ENCODE data around the gene ZDHHC3. TPM values are rescaled to one million over a fixed set of nuclear protein-coding genes. Genes with fewer than 3 reads are reported as not detected.

ZDHHC3 gene
- polyA plus RNA-seq, 1 experiment, result 198 TPM

DNA sequence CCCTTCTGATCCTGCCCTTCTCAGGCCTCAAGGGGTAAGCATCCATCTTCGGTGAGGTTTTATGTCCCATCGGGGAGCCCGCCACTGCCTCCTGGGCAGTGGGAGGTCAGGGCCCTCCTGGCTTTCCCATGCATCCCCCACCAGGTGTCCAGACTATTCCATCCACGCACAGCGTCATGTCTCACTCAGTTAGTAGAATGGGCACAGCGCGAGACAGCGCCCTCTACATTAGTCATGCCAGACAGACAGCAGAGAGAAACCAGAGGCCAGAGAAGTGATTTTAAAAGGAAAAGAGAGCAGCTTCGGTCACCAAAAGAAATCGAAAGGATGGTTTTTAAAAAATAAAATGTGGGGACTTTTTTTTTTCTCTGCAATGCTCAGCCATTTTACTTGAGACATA is 49.8 kb downstream of the ZDHHC3 start:
- ChIA-PET CTCF (interaction anchor here (1.2 kb wide), 1 partner anchor 16 kb away, joined by 3 read pairs; no protein-coding TSS in a partner anchor), POLR2A (no interaction called here)
- Histone ChIP-seq H3K4me3 (ENCODE audit: low read depth, low read length) (no peak overlapping the region), H3K27me3 (ENCODE audit: control insufficient read depth, insufficient read depth, low read length) (no peaks in the 10 kb centered on the region), H3K36me3 (ENCODE audit: control insufficient read depth, insufficient read depth, low read length) (peaks cover 14% of the 10 kb centered on the region)
- DNase-seq (ENCODE audit: low read depth), result no peak
- TF ChIP-seq, protein P1, sequence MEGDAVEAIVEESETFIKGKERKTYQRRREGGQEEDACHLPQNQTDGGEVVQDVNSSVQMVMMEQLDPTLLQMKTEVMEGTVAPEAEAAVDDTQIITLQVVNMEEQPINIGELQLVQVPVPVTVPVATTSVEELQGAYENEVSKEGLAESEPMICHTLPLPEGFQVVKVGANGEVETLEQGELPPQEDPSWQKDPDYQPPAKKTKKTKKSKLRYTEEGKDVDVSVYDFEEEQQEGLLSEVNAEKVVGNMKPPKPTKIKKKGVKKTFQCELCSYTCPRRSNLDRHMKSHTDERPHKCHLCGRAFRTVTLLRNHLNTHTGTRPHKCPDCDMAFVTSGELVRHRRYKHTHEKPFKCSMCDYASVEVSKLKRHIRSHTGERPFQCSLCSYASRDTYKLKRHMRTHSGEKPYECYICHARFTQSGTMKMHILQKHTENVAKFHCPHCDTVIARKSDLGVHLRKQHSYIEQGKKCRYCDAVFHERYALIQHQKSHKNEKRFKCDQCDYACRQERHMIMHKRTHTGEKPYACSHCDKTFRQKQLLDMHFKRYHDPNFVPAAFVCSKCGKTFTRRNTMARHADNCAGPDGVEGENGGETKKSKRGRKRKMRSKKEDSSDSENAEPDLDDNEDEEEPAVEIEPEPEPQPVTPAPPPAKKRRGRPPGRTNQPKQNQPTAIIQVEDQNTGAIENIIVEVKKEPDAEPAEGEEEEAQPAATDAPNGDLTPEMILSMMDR (IDR thresholded peaks at IDR 0.05; ENCODE audit: insufficient read depth, low read depth, low read length), result no peak

DNA sequence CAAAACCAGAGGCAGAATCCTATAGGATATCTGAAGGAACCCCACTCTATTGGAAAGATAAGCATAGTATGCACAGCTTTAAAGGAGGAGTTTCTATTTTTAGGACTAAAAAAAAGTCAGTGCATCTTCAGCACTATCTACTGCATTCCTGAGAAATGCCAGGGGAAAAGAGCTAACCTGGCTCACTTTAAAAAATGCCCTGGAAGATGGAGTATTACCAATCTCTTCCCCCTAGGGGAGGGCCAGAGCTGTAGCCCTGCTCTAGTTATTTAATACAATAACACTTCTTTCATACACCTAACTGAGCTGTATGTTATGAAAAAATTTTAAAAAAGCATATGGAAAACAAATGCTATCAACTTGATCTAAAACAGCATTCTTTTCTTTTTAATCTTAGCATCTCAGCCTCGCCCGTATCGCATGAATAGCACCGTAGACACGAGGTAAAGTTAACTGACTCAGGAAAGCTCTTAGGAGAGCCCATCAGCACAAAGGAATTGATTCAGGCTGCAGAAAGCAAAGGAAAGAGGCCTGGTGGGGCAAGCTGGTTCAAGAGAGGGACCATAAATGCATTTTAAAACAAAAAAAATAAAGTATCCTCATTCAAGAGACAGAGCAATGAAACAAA is 51.4 kb downstream of the ZDHHC3 start:
- Histone ChIP-seq H3K36me3 (ENCODE audit: control insufficient read depth, insufficient read depth, low read length) (peaks cover 9% of the 10 kb centered on the region), H3K27me3 (ENCODE audit: control insufficient read depth, insufficient read depth, low read length) (no peaks in the 10 kb centered on the region), H3K4me3 (ENCODE audit: low read depth, low read length) (no peak overlapping the region)
- ChIA-PET POLR2A (no interaction called here), CTCF (interaction anchor here (1.2 to 2.7 kb wide), 3 partner anchors 10 to 395 kb away, joined by 3 to 27 read pairs (median 3); no protein-coding TSS in a partner anchor)
- no peak for DNase-seq (ENCODE audit: low read depth)
- TF ChIP-seq, protein P1 (IDR thresholded peaks at IDR 0.05; ENCODE audit: insufficient read depth, low read depth, low read length), result no peak

DNA sequence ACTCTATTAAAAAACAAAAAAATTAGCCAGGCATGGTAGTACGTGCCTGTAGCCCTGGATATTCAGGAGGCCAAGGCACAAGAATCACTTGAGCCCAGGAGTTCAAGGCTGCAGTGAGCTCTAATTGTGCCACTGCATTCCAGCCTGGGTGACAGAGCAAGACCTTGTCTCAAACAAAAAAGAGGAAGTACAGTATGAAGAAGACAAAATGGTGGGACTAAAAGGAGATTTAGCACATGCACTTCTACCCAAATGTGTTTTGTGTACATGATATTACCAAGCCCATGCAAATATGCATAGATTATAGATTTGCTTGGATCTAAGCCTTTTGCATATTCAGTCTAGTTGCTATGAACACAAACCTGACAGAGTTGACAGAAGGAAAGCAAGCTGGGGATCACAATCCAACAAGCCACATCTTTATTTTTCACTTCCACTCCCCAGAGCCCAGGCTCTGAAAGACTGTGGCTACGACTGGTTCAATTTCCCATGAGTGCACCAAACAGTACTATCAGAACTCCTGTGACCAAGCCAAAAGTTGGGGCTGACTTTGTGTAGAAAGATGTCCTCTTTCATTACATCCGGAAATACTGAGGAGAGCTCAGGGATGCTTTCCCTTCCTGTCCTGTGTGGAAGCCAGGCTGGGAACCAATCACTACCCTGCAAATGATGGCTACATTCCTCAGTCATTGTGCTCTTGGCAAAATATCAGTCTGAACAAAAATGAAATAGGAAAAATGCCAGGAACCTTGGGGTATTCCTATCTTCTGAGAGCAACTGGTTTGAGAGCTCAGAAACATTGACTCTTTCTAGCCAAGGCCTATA is 52.1 kb downstream of the ZDHHC3 start:
- Histone ChIP-seq H3K4me3 (ENCODE audit: low read depth, low read length) (no peak overlapping the region), H3K36me3 (ENCODE audit: control insufficient read depth, insufficient read depth, low read length) (peaks cover 8% of the 10 kb centered on the region), H3K27me3 (ENCODE audit: control insufficient read depth, insufficient read depth, low read length) (no peaks in the 10 kb centered on the region)
- ChIA-PET CTCF (interaction anchor here (1.2 to 2.7 kb wide), 4 partner anchors 9 to 394 kb away, joined by 3 to 27 read pairs (median 3); no protein-coding TSS in a partner anchor), POLR2A (no interaction called here)
- DNase-seq (ENCODE audit: low read depth), result no peak
- TF ChIP-seq, protein P1 (IDR thresholded peaks at IDR 0.05; ENCODE audit: insufficient read depth, low read depth, low read length), result no peak

DNA sequence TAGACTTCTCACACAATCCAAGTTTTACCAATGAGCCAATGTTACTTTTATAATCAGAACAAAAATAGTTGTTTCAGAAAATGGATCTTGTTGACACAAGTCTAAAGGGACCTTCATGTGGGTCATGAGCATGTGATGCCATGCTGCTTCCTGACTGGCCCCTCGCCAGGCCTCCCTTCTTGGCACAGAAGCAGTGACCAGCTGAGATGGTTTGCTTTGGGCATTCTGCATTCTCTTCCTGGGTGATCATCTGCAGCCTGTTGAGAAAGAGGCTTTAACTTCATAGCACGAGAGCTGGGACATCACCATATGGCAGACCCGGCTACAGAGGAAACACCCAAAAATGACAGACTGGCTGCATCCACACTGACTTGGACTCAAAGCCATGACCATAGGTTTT is 55.9 kb downstream of the ZDHHC3 start:
- no peak for DNase-seq (ENCODE audit: low read depth)
- POLR2A ChIA-PET, result no interaction called here
- CTCF ChIA-PET, result interaction anchor here (0.7 kb wide), 1 partner anchor 387 kb away, joined by 3 read pairs; no protein-coding TSS in a partner anchor
- Histone ChIP-seq H3K36me3 (ENCODE audit: control insufficient read depth, insufficient read depth, low read length) (peaks cover 2% of the 10 kb centered on the region), H3K27me3 (ENCODE audit: control insufficient read depth, insufficient read depth, low read length) (no peaks in the 10 kb centered on the region), H3K4me3 (ENCODE audit: low read depth, low read length) (no peak overlapping the region)
- TF ChIP-seq, protein P1 (IDR thresholded peaks at IDR 0.05; ENCODE audit: insufficient read depth, low read depth, low read length), result no peak

DNA sequence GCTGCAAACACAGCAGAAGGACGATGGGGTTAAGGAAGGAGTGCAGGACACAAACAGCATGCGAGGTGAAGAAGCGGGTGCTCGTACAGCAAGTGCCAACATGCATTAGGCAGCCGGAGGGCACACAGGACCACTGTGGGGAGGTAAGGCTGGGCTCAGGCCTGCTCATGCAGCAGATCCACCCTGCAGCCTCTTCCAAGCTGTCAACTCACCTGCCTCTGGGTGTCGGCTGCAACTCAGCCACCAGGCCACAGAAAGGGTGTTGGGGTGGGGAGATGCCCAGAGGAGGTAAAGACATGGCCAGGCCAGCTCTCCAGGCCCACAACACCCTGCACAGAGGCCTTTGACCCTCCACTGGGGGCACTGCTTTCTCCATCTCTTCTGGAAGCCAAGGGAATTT is 57.4 kb downstream of the ZDHHC3 start:
- H3K36me3 ChIP-seq (ENCODE audit: control insufficient read depth, insufficient read depth, low read length), result peaks cover 2% of the 10 kb centered on the region
- TF ChIP-seq, protein P1 (IDR thresholded peaks at IDR 0.05; ENCODE audit: insufficient read depth, low read depth, low read length), result no peak
- no peak overlapping the region for H3K4me3 ChIP-seq (ENCODE audit: low read depth, low read length)
- no peak for DNase-seq (ENCODE audit: low read depth)
- H3K27me3 ChIP-seq (ENCODE audit: control insufficient read depth, insufficient read depth, low read length), result no peaks in the 10 kb centered on the region
- ChIA-PET POLR2A (no interaction called here), CTCF (interaction anchor here (0.6 kb wide), 1 partner anchor 287 kb away, joined by 3 read pairs; no protein-coding TSS in a partner anchor)
